Uterus (tissue), 2 donors: Measurements from ENCODE around the gene DERA.

Experiments
- POLR2A ChIP-seq, 2 donors: fragments of 450-650 bp; IDR thresholded peaks; one replicate each; pipeline ENCODE4 v1.6.1; 2016; ENCODE audit warnings: antibody characterized with exemption in 2 of 2, mild to moderate bottlenecking in 1 of 2, moderate library complexity in 1 of 2
- TF ChIP-seq, protein P1 (sequence below), 4 experiments: fragments of 200-600 bp in 2 of 4; fragments of 450-650 bp in 2 of 4; sonication (generic) in 2 of 4; IDR thresholded peaks; one replicate each; pipeline ENCODE4 v1.5.1; 2016 to 2019; ENCODE audit warnings: antibody characterized with exemption in 4 of 4, mild to moderate bottlenecking in 2 of 4, moderate library complexity in 1 of 4

DNA sequence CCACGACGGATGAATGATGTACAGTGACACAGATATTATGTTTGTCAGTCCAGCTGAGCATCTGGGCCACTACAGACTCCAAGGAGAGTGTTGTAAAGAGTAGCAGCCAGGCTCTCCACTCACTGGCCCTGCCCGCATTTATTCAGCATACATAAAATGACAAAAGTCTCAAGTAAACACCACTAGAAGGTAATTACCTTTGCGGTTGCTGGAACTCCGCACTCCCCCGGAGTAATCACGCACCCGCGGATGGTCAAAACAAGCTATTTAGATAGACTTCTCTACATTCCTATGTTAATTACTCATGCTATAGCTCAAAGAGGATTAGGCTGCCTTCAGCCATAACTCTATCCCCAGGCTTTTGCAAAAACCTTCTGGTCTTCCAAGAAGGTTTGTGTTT is 47.8 kb upstream of the DERA start:
- TF ChIP-seq, protein P1, sequence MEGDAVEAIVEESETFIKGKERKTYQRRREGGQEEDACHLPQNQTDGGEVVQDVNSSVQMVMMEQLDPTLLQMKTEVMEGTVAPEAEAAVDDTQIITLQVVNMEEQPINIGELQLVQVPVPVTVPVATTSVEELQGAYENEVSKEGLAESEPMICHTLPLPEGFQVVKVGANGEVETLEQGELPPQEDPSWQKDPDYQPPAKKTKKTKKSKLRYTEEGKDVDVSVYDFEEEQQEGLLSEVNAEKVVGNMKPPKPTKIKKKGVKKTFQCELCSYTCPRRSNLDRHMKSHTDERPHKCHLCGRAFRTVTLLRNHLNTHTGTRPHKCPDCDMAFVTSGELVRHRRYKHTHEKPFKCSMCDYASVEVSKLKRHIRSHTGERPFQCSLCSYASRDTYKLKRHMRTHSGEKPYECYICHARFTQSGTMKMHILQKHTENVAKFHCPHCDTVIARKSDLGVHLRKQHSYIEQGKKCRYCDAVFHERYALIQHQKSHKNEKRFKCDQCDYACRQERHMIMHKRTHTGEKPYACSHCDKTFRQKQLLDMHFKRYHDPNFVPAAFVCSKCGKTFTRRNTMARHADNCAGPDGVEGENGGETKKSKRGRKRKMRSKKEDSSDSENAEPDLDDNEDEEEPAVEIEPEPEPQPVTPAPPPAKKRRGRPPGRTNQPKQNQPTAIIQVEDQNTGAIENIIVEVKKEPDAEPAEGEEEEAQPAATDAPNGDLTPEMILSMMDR (IDR thresholded peaks at IDR 0.05), result no peak
- no peak for TF ChIP-seq POLR2A (IDR thresholded peaks at IDR 0.05)
